ENCODE results near the gene PRC1. TPM values are rescaled to one million over a fixed set of nuclear protein-coding genes. Genes with fewer than 3 reads are reported as not detected.

Gene PRC1
- total and polyA plus RNA-seq, 8 donors, result 3.9 to 12.7 (median 5.0) TPM

GRCh38 chr15:90954712-90955623 lies 39.4 kb downstream of the PRC1 start, which contains the start of gene RCCD1:
Gene RCCD1, plus strand, starts transcription at chr15:90954884. Its CDS starts 1,851 bp downstream, at chr15:90956735.
- FAIRE-seq, result peak; percentile 23

GRCh38 chr15:90953947-90954711 lies 40.2 kb downstream of the PRC1 start:
- TF ChIP-seq CTCF (IDR thresholded peaks at IDR 0.05), result no peak
- no peaks in the 10 kb centered on the region for H3K27me3 ChIP-seq
- DNase-seq, result no peak
- no peak for FAIRE-seq
- H3K27ac ChIP-seq, result peak overlapping the region in 3 of 4 donors; percentile 92 to 96 (median 96)
- no peaks in the 10 kb centered on the region for H3K9me3 ChIP-seq
- WGBS, 2 donors, result 68 to 69% methylated on average over 16 of the region's 16 CpGs
- H3K4me1 ChIP-seq, result peaks cover 8 to 17% (median 8%) of the 10 kb centered on the region in 3 donors
- peak overlapping the region in 2 of 4 donors; percentile 63 to 85 for H3K4me3 ChIP-seq
- peaks cover 0 to 30% (median 13%) of the 10 kb centered on the region in 3 donors for H3K36me3 ChIP-seq
- intact Hi-C loops (cut with DNase I), result no loop called here
- no peak for ATAC-seq

More at GRCh38 chr15:90954712-90955623, 39.4 kb downstream of the PRC1 start, which contains the start of gene RCCD1:
- Histone ChIP-seq H3K27me3 (no peaks in the 10 kb centered on the region), H3K36me3 (peaks cover 0 to 22% (median 11%) of the 10 kb centered on the region in 3 donors), H3K4me1 (peaks cover 8 to 17% (median 8%) of the 10 kb centered on the region in 3 donors), H3K9me3 (no peaks in the 10 kb centered on the region), H3K27ac (peak within 1 kb of the TSS; percentile 92 to 96 (median 94)), H3K4me3 (peak within 1 kb of the TSS; percentile 53 to 95 (median 74))
- TF ChIP-seq CTCF (IDR thresholded peaks at IDR 0.05), result no peak
- intact Hi-C loops (cut with DNase I), result loop anchor here in 2 of 3 donors (5.0 kb wide), 2 partner anchors 77 to 82 kb away; no protein-coding TSS in a partner anchor
- WGBS, 2 donors, result 1 to 2% methylated on average over 60 to 69 of the region's 69 CpGs
- ATAC-seq, result peak; percentile 87 to 94 (median 90)
- DNase-seq, result peak; percentile 90 to 98 (median 96)

GRCh38 chr15:90952901-90953677 lies 41.2 kb downstream of the PRC1 start:
- DNase-seq (no peak), ATAC-seq (no peak), FAIRE-seq (no peak)
- Histone ChIP-seq H3K27ac (no peak overlapping the region), H3K9me3 (no peaks in the 10 kb centered on the region), H3K4me1 (peaks cover 8 to 17% (median 8%) of the 10 kb centered on the region in 3 donors), H3K27me3 (no peaks in the 10 kb centered on the region), H3K36me3 (peaks cover 0 to 39% (median 13%) of the 10 kb centered on the region in 3 donors), H3K4me3 (no peak overlapping the region)
- intact Hi-C loops (cut with DNase I), result no loop called here
- TF ChIP-seq CTCF (IDR thresholded peaks at IDR 0.05), result no peak
- 88 to 93% methylated on average over 14 of the region's 14 CpGs for WGBS, 2 donors

GRCh38 chr15:90950676-90951075 lies 43.7 kb downstream of the PRC1 start:
- DNase-seq (no peak), FAIRE-seq (no peak), ATAC-seq (no peak)
- H3K9me3 ChIP-seq, result no peaks in the 10 kb centered on the region
- peaks cover 4% of the 10 kb centered on the region in 3 donors for H3K4me1 ChIP-seq
- TF ChIP-seq CTCF (IDR thresholded peaks at IDR 0.05), result no peak
- H3K4me3 ChIP-seq, result no peak overlapping the region
- 95 to 100% methylated on average over 6 of the region's 6 CpGs for WGBS, 2 donors
- H3K36me3 ChIP-seq, result peaks cover 0 to 50% (median 18%) of the 10 kb centered on the region in 3 donors
- intact Hi-C loops (cut with DNase I), result no loop called here
- no peaks in the 10 kb centered on the region for H3K27me3 ChIP-seq
- no peak overlapping the region for H3K27ac ChIP-seq
